GM21786 (cell line): ENCODE data around the gene NBDY.
"Not testable (repeated sequence)": the region's sequence is repeated elsewhere in the genome, so short reads cannot be mapped to it uniquely, and the experiment has no call there.

Experiments
- ATAC-seq: cut with Tn5 transposase; IDR thresholded peaks from one replicate; pipeline ENCODE4 v1.9.1; 2021; ENCODE audit not compliant: unreplicated experiment

The NBDY gene

GRCh38 chrX:56729152-56729850 lies at the start of gene NBDY:
Gene NBDY (plus strand): TSS chrX:56729243. CDS start chrX:56729354, 111 bp downstream.
- peak; percentile 58 for ATAC-seq

GRCh38 chrX:56704530-56704929 lies 24.5 kb upstream of the NBDY start:
- ATAC-seq, result not testable (repeated sequence)

- no peak for ATAC-seq
Measured at GRCh38 chrX:56726605-56727004, 2.4 kb upstream of the NBDY start.

GRCh38 chrX:56727531-56727930 lies 1.5 kb upstream of the NBDY start:
- no peak for ATAC-seq

GRCh38 chrX:56728321-56728720 lies 722 bp upstream of the NBDY start:
- ATAC-seq, result no peak

- peak; percentile 33 for ATAC-seq
Measured at GRCh38 chrX:56728752-56729151, 291 bp upstream of the NBDY start.

- ATAC-seq, result no peak
Measured at GRCh38 chrX:56733459-56734046, 4.5 kb downstream of the NBDY start.

- no peak for ATAC-seq
Measured at GRCh38 chrX:56736219-56736618, 7.2 kb downstream of the NBDY start.

- no peak for ATAC-seq
Measured at GRCh38 chrX:56738670-56739069, 9.6 kb downstream of the NBDY start.

- ATAC-seq, result no peak
Measured at GRCh38 chrX:56744996-56745395, 16.0 kb downstream of the NBDY start.

GRCh38 chrX:56746996-56747395 lies 18.0 kb downstream of the NBDY start:
- no peak for ATAC-seq

GRCh38 chrX:56751071-56751470 lies 22.0 kb downstream of the NBDY start:
- no peak for ATAC-seq

- peak; percentile 54 for ATAC-seq
Measured at GRCh38 chrX:56757327-56757726, 28.3 kb downstream of the NBDY start.

- ATAC-seq, result no peak
Measured at GRCh38 chrX:56758456-56758855, 29.4 kb downstream of the NBDY start.

- no peak for ATAC-seq
Measured at GRCh38 chrX:56759736-56760409, 30.8 kb downstream of the NBDY start.

GRCh38 chrX:56760410-56761124 lies 31.5 kb downstream of the NBDY start:
- not testable (repeated sequence) for ATAC-seq

- ATAC-seq, result no peak
Measured at GRCh38 chrX:56761167-56761566, 32.1 kb downstream of the NBDY start.

- peak; percentile 19 for ATAC-seq
Measured at GRCh38 chrX:56762220-56762619, 33.2 kb downstream of the NBDY start.

GRCh38 chrX:56762707-56763555 lies 33.9 kb downstream of the NBDY start:
- no peak for ATAC-seq

GRCh38 chrX:56763556-56764152 lies 34.6 kb downstream of the NBDY start:
- ATAC-seq, result peak; percentile 18
